Measurements from ENCODE around the gene BRMS1L.
A peak's percentile ranks its signal among the peaks of the same experiment; 100 is the strongest.
"Not testable (repeated sequence)": the region's sequence is repeated elsewhere in the genome, so short reads cannot be mapped to it uniquely, and the experiment has no call there.

BRMS1L gene

GRCh38 chr14:35822501-35822900 lies 3.6 kb upstream of the BRMS1L start:
- DNase-seq = no peak

GRCh38 chr14:35824446-35825165 lies 1.5 kb upstream of the BRMS1L start:
- not testable (repeated sequence) for DNase-seq

GRCh38 chr14:35825968-35826217 lies 245 bp upstream of the BRMS1L start:
- no peak for DNase-seq

- no peak for DNase-seq
Observed at GRCh38 chr14:35826952-35827416, 846 bp downstream of the BRMS1L start.

- DNase-seq = no peak
Observed at GRCh38 chr14:35827678-35828472, 1.7 kb downstream of the BRMS1L start.

- no peak for DNase-seq
Observed at GRCh38 chr14:35829449-35829848, 3.3 kb downstream of the BRMS1L start.

- DNase-seq = no peak
Observed at GRCh38 chr14:35835208-35835982, 9.3 kb downstream of the BRMS1L start.

GRCh38 chr14:35841704-35842103 lies 15.6 kb downstream of the BRMS1L start:
- DNase-seq = not testable (repeated sequence)

- DNase-seq = not testable (repeated sequence)
Observed at GRCh38 chr14:35842245-35842644, 16.1 kb downstream of the BRMS1L start.

GRCh38 chr14:35844494-35844893 lies 18.4 kb downstream of the BRMS1L start:
- no peak for DNase-seq

GRCh38 chr14:35847636-35848035 lies 21.5 kb downstream of the BRMS1L start:
- no peak for DNase-seq

GRCh38 chr14:35849122-35849521 lies 23.0 kb downstream of the BRMS1L start:
- no peak for DNase-seq

- DNase-seq = no peak
Observed at GRCh38 chr14:35851823-35852222, 25.7 kb downstream of the BRMS1L start.

- no peak for DNase-seq
Observed at GRCh38 chr14:35853225-35853624, 27.1 kb downstream of the BRMS1L start.

- DNase-seq = no peak
Observed at GRCh38 chr14:35854696-35855270, 28.6 kb downstream of the BRMS1L start.

GRCh38 chr14:35855876-35856481 lies 29.8 kb downstream of the BRMS1L start:
- peak in 1 of 5 experiments; percentile 46 for DNase-seq

GRCh38 chr14:35858521-35859209 lies 32.5 kb downstream of the BRMS1L start:
- no peak for DNase-seq

- no peak for DNase-seq
Observed at GRCh38 chr14:35861204-35861868, 35.2 kb downstream of the BRMS1L start.

- no peak for DNase-seq
Observed at GRCh38 chr14:35865611-35866324, 39.6 kb downstream of the BRMS1L start.

GRCh38 chr14:35866595-35867279 lies 40.6 kb downstream of the BRMS1L start:
- no peak for DNase-seq
